ENCODE measurements around the gene ZNF292.

The ZNF292 gene

GRCh38 chr6:87152526-87152955, 2.8 kb upstream of the ZNF292 start:
- TF ChIP-seq SIN3A (IDR thresholded peaks at IDR 0.05; ENCODE audit: borderline replicate concordance, insufficient read depth, low read length): no peak
- TF ChIP-seq POLR2AphosphoS5 (IDR thresholded peaks at IDR 0.05; ENCODE audit: low read depth, low read length): no peak
- no peak for TF ChIP-seq FOXP2 (optimal IDR thresholded peaks at IDR 0.05; ENCODE audit: borderline replicate concordance, extremely low read depth, extremely low read length, insufficient read depth)
- TF ChIP-seq REST (IDR thresholded peaks at IDR 0.05; ENCODE audit: insufficient read depth in 1 of 2, low read depth in 2 of 2, low read length in 2 of 2): no peak
- TF ChIP-seq TAF1 (IDR thresholded peaks at IDR 0.05; ENCODE audit: borderline replicate concordance, insufficient read depth, low read length): no peak

GRCh38 chr6:87154641-87154992, 748 bp upstream of the ZNF292 start:
- TF ChIP-seq POLR2AphosphoS5 (IDR thresholded peaks at IDR 0.05; ENCODE audit: low read depth, low read length): no peak
- no peak; the same call in 1 of the 2 replicates for TF ChIP-seq TAF1 (IDR thresholded peaks at IDR 0.05; ENCODE audit: borderline replicate concordance, insufficient read depth, low read length)
- TF ChIP-seq SIN3A (IDR thresholded peaks at IDR 0.05; ENCODE audit: borderline replicate concordance, insufficient read depth, low read length): no peak
- no peak for TF ChIP-seq FOXP2 (optimal IDR thresholded peaks at IDR 0.05; ENCODE audit: borderline replicate concordance, extremely low read depth, extremely low read length, insufficient read depth)
- TF ChIP-seq REST (IDR thresholded peaks at IDR 0.05; ENCODE audit: insufficient read depth in 1 of 2, low read depth in 2 of 2, low read length in 2 of 2): no peak

GRCh38 chr6:87155842-87156815, 764 bp downstream of the ZNF292 start:
- TF ChIP-seq TAF1 (IDR thresholded peaks at IDR 0.05; ENCODE audit: borderline replicate concordance, insufficient read depth, low read length) (0 out of 2 replicates have a peak, but pooled peaks have one; percentile 3), POLR2AphosphoS5 (IDR thresholded peaks at IDR 0.05; ENCODE audit: low read depth, low read length) (no peak)

GRCh38 chr6:87161299-87161698, 5.9 kb downstream of the ZNF292 start:
- TF ChIP-seq REST (IDR thresholded peaks at IDR 0.05; ENCODE audit: insufficient read depth in 1 of 2, low read depth in 2 of 2, low read length in 2 of 2) (no peak), FOXP2 (optimal IDR thresholded peaks at IDR 0.05; ENCODE audit: borderline replicate concordance, extremely low read depth, extremely low read length, insufficient read depth) (no peak), TAF1 (IDR thresholded peaks at IDR 0.05; ENCODE audit: borderline replicate concordance, insufficient read depth, low read length) (no peak), POLR2AphosphoS5 (IDR thresholded peaks at IDR 0.05; ENCODE audit: low read depth, low read length) (no peak), SIN3A (IDR thresholded peaks at IDR 0.05; ENCODE audit: borderline replicate concordance, insufficient read depth, low read length) (no peak)

GRCh38 chr6:87164004-87164403, 8.6 kb downstream of the ZNF292 start:
- TF ChIP-seq FOXP2 (optimal IDR thresholded peaks at IDR 0.05; ENCODE audit: borderline replicate concordance, extremely low read depth, extremely low read length, insufficient read depth) (no peak), REST (IDR thresholded peaks at IDR 0.05; ENCODE audit: insufficient read depth in 1 of 2, low read depth in 2 of 2, low read length in 2 of 2) (no peak), TAF1 (IDR thresholded peaks at IDR 0.05; ENCODE audit: borderline replicate concordance, insufficient read depth, low read length) (no peak), POLR2AphosphoS5 (IDR thresholded peaks at IDR 0.05; ENCODE audit: low read depth, low read length) (no peak), SIN3A (IDR thresholded peaks at IDR 0.05; ENCODE audit: borderline replicate concordance, insufficient read depth, low read length) (no peak)
